ENCODE measurements around the gene CAPN3.

- TF ChIP-seq, protein P1, sequence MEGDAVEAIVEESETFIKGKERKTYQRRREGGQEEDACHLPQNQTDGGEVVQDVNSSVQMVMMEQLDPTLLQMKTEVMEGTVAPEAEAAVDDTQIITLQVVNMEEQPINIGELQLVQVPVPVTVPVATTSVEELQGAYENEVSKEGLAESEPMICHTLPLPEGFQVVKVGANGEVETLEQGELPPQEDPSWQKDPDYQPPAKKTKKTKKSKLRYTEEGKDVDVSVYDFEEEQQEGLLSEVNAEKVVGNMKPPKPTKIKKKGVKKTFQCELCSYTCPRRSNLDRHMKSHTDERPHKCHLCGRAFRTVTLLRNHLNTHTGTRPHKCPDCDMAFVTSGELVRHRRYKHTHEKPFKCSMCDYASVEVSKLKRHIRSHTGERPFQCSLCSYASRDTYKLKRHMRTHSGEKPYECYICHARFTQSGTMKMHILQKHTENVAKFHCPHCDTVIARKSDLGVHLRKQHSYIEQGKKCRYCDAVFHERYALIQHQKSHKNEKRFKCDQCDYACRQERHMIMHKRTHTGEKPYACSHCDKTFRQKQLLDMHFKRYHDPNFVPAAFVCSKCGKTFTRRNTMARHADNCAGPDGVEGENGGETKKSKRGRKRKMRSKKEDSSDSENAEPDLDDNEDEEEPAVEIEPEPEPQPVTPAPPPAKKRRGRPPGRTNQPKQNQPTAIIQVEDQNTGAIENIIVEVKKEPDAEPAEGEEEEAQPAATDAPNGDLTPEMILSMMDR (IDR thresholded peaks at IDR 0.05; ENCODE audit: insufficient read depth, low read length), result no peak
- TF ChIP-seq POLR2AphosphoS5 (IDR thresholded peaks at IDR 0.05; ENCODE audit: low read depth) (no peak), GABPA (IDR thresholded peaks at IDR 0.05; ENCODE audit: low read depth) (no peak)
Observed at GRCh38 chr15:42358141-42358540, 1.2 kb upstream of the CAPN3 start.

Data from HL-60 (cell line).